IMR-90 (cell line): ENCODE results near the gene ORC1. TPM values are rescaled to one million over a fixed set of nuclear protein-coding genes. Genes with fewer than 3 reads are reported as not detected.

Experiments used
- ATAC-seq: fragments of 200-7000 bp; cut with Tn5 transposase; 2 replicates; pipeline ENCODE4 v1.9.1; 2020; ENCODE audit warnings: low read depth, mild to moderate bottlenecking, moderate library complexity
- BruUV-seq: library from RNA; stranded (reverse); fragments of 400-500 nt; replicated peaks from 2 replicates; lab custom pipeline; 2021; lab: Mats Ljungman, UMichigan
- CTCF ChIA-PET: fragments of 300-600 bp; formaldehyde crosslinking; extraction: SDS; loops from one replicate; lab custom pipeline; 2021; ENCODE audit warnings: antibody characterized with exemption; lab: Yijun Ruan, JAX
- POLR2A ChIA-PET: fragments of 300-600 bp; sonication (Branson Sonifier 250); formaldehyde crosslinking; loops from one replicate; lab custom pipeline; 2022; ENCODE audit warnings: antibody characterized with exemption; ENCODE audit not compliant: unreplicated experiment; lab: Charles Lee
- DNase-seq: peaks from one replicate; pipeline ENCODE4 v3.0.0; 2013
- H2AFZ ChIP-seq: replicated peaks from 2 replicates; pipeline ENCODE3; 2013; ENCODE audit warnings: low read length, mild to moderate bottlenecking; ENCODE audit not compliant: poor library complexity
- H2AK5ac ChIP-seq: 2 replicates; pipeline ENCODE4 v1.6.1; 2013; ENCODE audit warnings: low read depth, low read length, inconsistent platforms
- H2AK9ac ChIP-seq: replicated peaks from 2 replicates; pipeline ENCODE3; 2013; ENCODE audit warnings: mild to moderate bottlenecking, low read depth, low read length, moderate library complexity; ENCODE audit not compliant: poor library complexity
- H2BK120ac ChIP-seq: 2 replicates; pipeline ENCODE4 v1.6.1; 2013; ENCODE audit warnings: low read depth, low read length, inconsistent platforms
- H2BK15ac ChIP-seq: 3 replicates; pipeline ENCODE4 v1.6.1; 2013; ENCODE audit warnings: low read depth, low read length, inconsistent platforms
- H2BK20ac ChIP-seq: 2 replicates; pipeline ENCODE4 v1.6.1; 2013; ENCODE audit warnings: low read depth, mild to moderate bottlenecking, inconsistent platforms, low read length, moderate library complexity
- H2BK5ac ChIP-seq: 2 replicates; pipeline ENCODE4 v1.6.1; 2013; ENCODE audit warnings: mild to moderate bottlenecking, low read depth, low read length, inconsistent platforms; ENCODE audit not compliant: poor library complexity, severe bottlenecking
- H3K14ac ChIP-seq: replicated peaks from 2 replicates; pipeline ENCODE4 v1.6.1; 2013; ENCODE audit warnings: low read depth, low read length, inconsistent platforms
- H3K18ac ChIP-seq: 2 replicates; pipeline ENCODE4 v1.6.1; 2013; ENCODE audit warnings: low read depth, low read length, control low read depth
- H3K23ac ChIP-seq: 2 replicates; pipeline ENCODE4 v1.6.1; 2013; ENCODE audit warnings: low read depth, low read length, inconsistent platforms
- H3K27ac ChIP-seq: 2 replicates; pipeline ENCODE4 v1.5.1; 2013; ENCODE audit warnings: mild to moderate bottlenecking, control low read depth, low read length; ENCODE audit not compliant: insufficient read depth
- H3K27me3 ChIP-seq: 2 replicates; pipeline ENCODE4 v1.6.1; 2013; ENCODE audit warnings: low read length; ENCODE audit not compliant: control insufficient read depth, insufficient read depth
- H3K36me3 ChIP-seq: 2 replicates; pipeline ENCODE4 v1.6.1; 2013; ENCODE audit warnings: low read length, mixed read lengths; ENCODE audit not compliant: control insufficient read depth, insufficient read depth
- H3K4ac ChIP-seq: 2 replicates; pipeline ENCODE4 v1.6.1; 2013; ENCODE audit warnings: low read depth, low read length, inconsistent platforms
- H3K4me1 ChIP-seq: 2 replicates; pipeline ENCODE4 v1.6.1; 2013; ENCODE audit warnings: low read length, mixed read lengths; ENCODE audit not compliant: control insufficient read depth, insufficient read depth
- H3K4me2 ChIP-seq: 2 replicates; pipeline ENCODE4 v1.6.1; 2013; ENCODE audit warnings: low read depth, mild to moderate bottlenecking, control low read depth, low read length, moderate library complexity
- H3K4me3 ChIP-seq: 2 replicates; pipeline ENCODE4 v1.5.1; 2013; ENCODE audit warnings: low read depth, mild to moderate bottlenecking, control low read depth, low read length, moderate library complexity; ENCODE audit not compliant: insufficient read depth
- H3K56ac ChIP-seq: 2 replicates; pipeline ENCODE4 v1.6.1; 2013; ENCODE audit warnings: low read length, inconsistent platforms; ENCODE audit not compliant: insufficient read depth; ENCODE audit errors: extremely low read depth
- H3K79me1 ChIP-seq, 2 experiments: 2 replicates each; pipeline ENCODE4 v1.6.1; 2013; ENCODE audit warnings: low read length in 2 of 2, inconsistent platforms in 1 of 2, low read depth in 1 of 2
- H3K9ac ChIP-seq: 2 replicates; pipeline ENCODE4 v1.6.1; 2013; ENCODE audit warnings: low read depth, low read length, control low read depth
- H3K9me1 ChIP-seq: 2 replicates; pipeline ENCODE4 v1.6.1; 2013; ENCODE audit warnings: low read length, inconsistent platforms; ENCODE audit not compliant: insufficient read depth
- H3K9me3 ChIP-seq: 2 replicates; pipeline ENCODE4 v1.6.1; 2013; ENCODE audit warnings: low read length; ENCODE audit not compliant: control insufficient read depth, insufficient read depth
- H4K20me1 ChIP-seq: 2 replicates; pipeline ENCODE4 v1.6.1; 2013; ENCODE audit warnings: low read length, inconsistent platforms; ENCODE audit not compliant: insufficient read depth
- H4K5ac ChIP-seq: 2 replicates; pipeline ENCODE4 v1.6.1; 2013; ENCODE audit warnings: mild to moderate bottlenecking, low read depth, low read length, control low read depth
- H4K8ac ChIP-seq, 2 experiments: 2 replicates each; pipeline ENCODE4 v1.6.1; 2013; ENCODE audit warnings: low read depth in 2 of 2, low read length in 2 of 2, control low read depth in 1 of 2, inconsistent platforms in 1 of 2
- H4K91ac ChIP-seq: 2 replicates; pipeline ENCODE4 v1.6.1; 2013; ENCODE audit warnings: low read depth, low read length, inconsistent platforms; ENCODE audit not compliant: insufficient read depth
- CHD1 ChIP-seq: IDR thresholded peaks from 2 replicates; pipeline ENCODE4 v1.6.1; 2012; ENCODE audit warnings: low read depth, low read length, improper control_type of control experiment
- MAFK ChIP-seq: IDR thresholded peaks from 2 replicates; pipeline ENCODE4 v1.6.1; 2012; ENCODE audit warnings: low read depth, low read length, improper control_type of control experiment
- RFX5 ChIP-seq: IDR thresholded peaks from 2 replicates; pipeline ENCODE4 v1.8.0; 2012; ENCODE audit warnings: low read depth, mild to moderate bottlenecking, low read length, moderate library complexity
- SMC3 ChIP-seq: fragments of 150-350 bp; IDR thresholded peaks from 2 replicates; pipeline ENCODE4 v1.6.1; 2016; ENCODE audit warnings: low read depth, mild to moderate bottlenecking, antibody characterized with exemption, low read length, moderate library complexity
- WGBS, 2 experiments: methylation state at CpG; one replicate each; pipeline versions ENCODE4 v1.1.5 to v1.1.7; 2013; ENCODE audit warnings: missing lambda C conversion rate in 2 of 2; ENCODE audit not compliant: insufficient read length in 1 of 2; ENCODE audit errors: extremely low coverage in 2 of 2; 5-methylcytosine and 5-hydroxymethylcytosine counted together
- dilution Hi-C: fragments of 300-500 bp; cut with HindIII; formaldehyde crosslinking; loops from one replicate; pipeline ENCODE4 v1.14.3; 2018; ENCODE audit warnings: low sequenced_read_pairs; ENCODE audit not compliant: unreplicated experiment
- in situ Hi-C: fragments of 300-500 bp; cut with MboI; formaldehyde crosslinking; loops from 3 replicates; pipeline ENCODE4 v1.14.3; 2019; ENCODE audit warnings: low sequenced_read_pairs, inconsistent platforms, mixed read lengths
- intact Hi-C: fragments of 100-400 bp; cut with micrococcal nuclease; formaldehyde crosslinking; loops from 2 replicates; pipeline ENCODE4 v1.10.0; 2022
- polyA plus RNA-seq, 3 experiments: library from polyadenylated mRNA; depleted of rRNA; stranded (reverse); fragments of >200 nt; gene quantifications; 2 replicates each; pipeline ENCODE4 v1.2.3, GENCODE V29; 2012; ENCODE audit warnings: low replicate concordance in 1 of 3
- total RNA-seq: library from RNA; depleted of rRNA; stranded (reverse); fragments of >200 nt; gene quantifications from 2 replicates; pipeline ENCODE4 v1.2.3, GENCODE V29; 2012

Gene ORC1
- total and polyA plus RNA-seq, 2 of the 4 experiments (the other 2 are of a cell fraction), result 6.3 to 10.6 TPM

GRCh38 chr1:52334906-52335528 lies 69.2 kb downstream of the ORC1 start:
- POLR2A ChIA-PET, result no interaction called here
- H3K14ac ChIP-seq, result no peak overlapping the region
- H4K91ac ChIP-seq, result no peak overlapping the region
- no peak overlapping the region for H2AFZ ChIP-seq
- no peak overlapping the region for H2BK120ac ChIP-seq
- peaks cover 2% of the 10 kb centered on the region; the same call in 1 of the 2 replicates for H3K9me1 ChIP-seq
- no peak overlapping the region for H3K9ac ChIP-seq
- no peaks in the 10 kb centered on the region for H4K20me1 ChIP-seq
- no peak overlapping the region for H2BK15ac ChIP-seq
- no peak overlapping the region for H3K4ac ChIP-seq
- H4K5ac ChIP-seq, result no peak overlapping the region
- no peak overlapping the region for H2BK20ac ChIP-seq
- no peaks in the 10 kb centered on the region for H3K79me1 ChIP-seq
- no peaks in the 10 kb centered on the region for H3K36me3 ChIP-seq
- DNase-seq, result no peak
- intact Hi-C loops (no loop called here), dilution Hi-C loops (no loop called here), in situ Hi-C loops (no loop called here)
- no peak overlapping the region for H3K4me2 ChIP-seq
- no peak overlapping the region for H3K27ac ChIP-seq
- H4K8ac ChIP-seq, result no peak overlapping the region
- BruUV-seq, result no TSS peak
- no peak overlapping the region for H3K23ac ChIP-seq
- no peak overlapping the region for H2AK9ac ChIP-seq
- H3K9me3 ChIP-seq, result no peaks in the 10 kb centered on the region
- ATAC-seq, result no peak
- H3K4me1 ChIP-seq, result no peaks in the 10 kb centered on the region
- TF ChIP-seq CHD1, result no peak
- no peak for TF ChIP-seq RFX5
- no peak for TF ChIP-seq SMC3
- TF ChIP-seq MAFK, result no peak
- H3K56ac ChIP-seq, result no peak overlapping the region
- H2AK5ac ChIP-seq, result no peak overlapping the region
- CTCF ChIA-PET, result interaction anchor here (0.8 kb wide), 1 partner anchor 10 kb away, joined by 3 read pairs; no protein-coding TSS in a partner anchor
- no peaks in the 10 kb centered on the region for H3K27me3 ChIP-seq
- WGBS, 2 experiments, result no CpG with 5 or more reads among the region's 3 CpGs
- no peak overlapping the region for H3K4me3 ChIP-seq
- H2BK5ac ChIP-seq, result no peak overlapping the region
- H3K18ac ChIP-seq, result no peak overlapping the region
